Esophagus (tissue), 2 donors: Measurements from ENCODE around the gene SPAG16. TPM values are rescaled to one million over a fixed set of nuclear protein-coding genes. Genes with fewer than 3 reads are reported as not detected.
"Not testable (repeated sequence)": the region's sequence is repeated elsewhere in the genome, so short reads cannot be mapped to it uniquely, and the experiment has no call there.

Experiments used
- H3K27ac ChIP-seq, 2 donors: one replicate each; pipeline ENCODE4 v1.5.1; 2013; ENCODE audit warnings: low read depth in 2 of 2, mild to moderate bottlenecking in 2 of 2, inconsistent platforms in 1 of 2, low read length in 1 of 2, moderate library complexity in 1 of 2
- H3K27me3 ChIP-seq, 2 donors: one replicate each; pipeline ENCODE4 v1.6.1; 2013; ENCODE audit warnings: low read length in 2 of 2, control low read depth in 1 of 2, mild to moderate bottlenecking in 1 of 2; ENCODE audit not compliant: insufficient read depth in 2 of 2, control insufficient read depth in 1 of 2
- H3K36me3 ChIP-seq, 2 donors: one replicate each; pipeline ENCODE4 v1.6.1; 2013; ENCODE audit warnings: low read length in 1 of 2; ENCODE audit not compliant: control insufficient read depth in 2 of 2, insufficient read depth in 2 of 2
- H3K4me1 ChIP-seq, 2 donors: one replicate each; pipeline ENCODE4 v1.6.1; 2013; ENCODE audit warnings: low read length in 1 of 2; ENCODE audit not compliant: control insufficient read depth in 2 of 2, insufficient read depth in 2 of 2
- H3K4me3 ChIP-seq, 2 donors: one replicate each; pipeline ENCODE4 v1.5.1; 2013; ENCODE audit warnings: low read length in 2 of 2, mild to moderate bottlenecking in 2 of 2, low read depth in 1 of 2, moderate library complexity in 1 of 2
- H3K9me3 ChIP-seq, 2 donors: one replicate each; pipeline ENCODE4 v1.6.1; 2013; ENCODE audit warnings: mild to moderate bottlenecking in 2 of 2, low read depth in 1 of 2, low read length in 1 of 2, moderate library complexity in 1 of 2; ENCODE audit not compliant: control insufficient read depth in 2 of 2, insufficient read depth in 1 of 2
- WGBS, 2 donors: extraction: QIAGEN DNeasy Blood & Tissue Kit; methylation state at CpG; one replicate each; pipeline ENCODE4 v1.1.7; 2013; 5-methylcytosine and 5-hydroxymethylcytosine counted together
- polyA plus RNA-seq, 2 donors: library from polyadenylated mRNA; stranded (reverse); fragments of 200-250 nt; gene quantifications; one replicate each; pipeline ENCODE4 v1.2.3, GENCODE V29; 2013
- donor health status: healthy with polysubstance abuse.
- donor health status: Bipolar disorder and iron deficiency.

SPAG16 gene
- polyA plus RNA-seq, 2 donors: 20.4 to 21.2 TPM

- H3K27ac ChIP-seq: no peak overlapping the region
- no peaks in the 10 kb centered on the region for H3K27me3 ChIP-seq
- no peaks in the 10 kb centered on the region for H3K36me3 ChIP-seq
- H3K4me3 ChIP-seq: no peak overlapping the region
- H3K9me3 ChIP-seq: no peaks in the 10 kb centered on the region
- 59 to 70% methylated on average over 2 of the region's 2 CpGs for WGBS, 2 donors
- H3K4me1 ChIP-seq: no peaks in the 10 kb centered on the region
Measured at GRCh38 chr2:214050731-214051130, 766.5 kb downstream of the SPAG16 start.

- no peak overlapping the region for H3K4me3 ChIP-seq
- H3K36me3 ChIP-seq: no peaks in the 10 kb centered on the region
- WGBS, 2 donors: 68 to 70% methylated on average over 1 of the region's 1 CpG
- H3K4me1 ChIP-seq: no peaks in the 10 kb centered on the region
- H3K27me3 ChIP-seq: no peaks in the 10 kb centered on the region
- no peaks in the 10 kb centered on the region for H3K9me3 ChIP-seq
- H3K27ac ChIP-seq: no peak overlapping the region
Measured at GRCh38 chr2:214051585-214051984, 767.3 kb downstream of the SPAG16 start.

- H3K27me3 ChIP-seq: no peaks in the 10 kb centered on the region
- no peaks in the 10 kb centered on the region for H3K4me1 ChIP-seq
- no peak overlapping the region for H3K27ac ChIP-seq
- no peaks in the 10 kb centered on the region for H3K9me3 ChIP-seq
- 39 to 57% methylated on average over 5 of the region's 5 CpGs for WGBS, 2 donors
- H3K4me3 ChIP-seq: no peak overlapping the region
- no peaks in the 10 kb centered on the region for H3K36me3 ChIP-seq
Measured at GRCh38 chr2:214052235-214052634, 768.0 kb downstream of the SPAG16 start.

- no peak overlapping the region for H3K27ac ChIP-seq
- H3K9me3 ChIP-seq: no peaks in the 10 kb centered on the region
- H3K4me3 ChIP-seq: no peak overlapping the region
- H3K36me3 ChIP-seq: no peaks in the 10 kb centered on the region
- WGBS, 2 donors: 74% methylated on average over 2 of the region's 2 CpGs
- no peaks in the 10 kb centered on the region for H3K4me1 ChIP-seq
- H3K27me3 ChIP-seq: no peaks in the 10 kb centered on the region
Measured at GRCh38 chr2:214057986-214058385, 773.7 kb downstream of the SPAG16 start.

- H3K4me3 ChIP-seq, H3K36me3 ChIP-seq, H3K27me3 ChIP-seq, H3K27ac ChIP-seq, H3K4me1 ChIP-seq, H3K9me3 ChIP-seq: not testable (repeated sequence)
- WGBS, 2 donors: 83 to 93% methylated on average over 4 to 5 of the region's 5 CpGs
Measured at GRCh38 chr2:214062279-214062678, 778.0 kb downstream of the SPAG16 start.

GRCh38 chr2:214064471-214064870 is 780.2 kb downstream of the SPAG16 start:
- H3K27ac ChIP-seq: no peak overlapping the region
- peaks cover 0 to 3% of the 10 kb centered on the region in 2 donors for H3K9me3 ChIP-seq
- no peaks in the 10 kb centered on the region for H3K4me1 ChIP-seq
- H3K27me3 ChIP-seq: no peaks in the 10 kb centered on the region
- 70 to 72% methylated on average over 2 of the region's 2 CpGs for WGBS, 2 donors
- H3K4me3 ChIP-seq: no peak overlapping the region
- H3K36me3 ChIP-seq: no peaks in the 10 kb centered on the region

- no peaks in the 10 kb centered on the region for H3K4me1 ChIP-seq
- no peaks in the 10 kb centered on the region for H3K36me3 ChIP-seq
- H3K27ac ChIP-seq: no peak overlapping the region
- peaks cover 0 to 3% of the 10 kb centered on the region in 2 donors for H3K9me3 ChIP-seq
- no peak overlapping the region for H3K4me3 ChIP-seq
- WGBS, 2 donors: 52 to 73% methylated on average over 2 of the region's 2 CpGs
- H3K27me3 ChIP-seq: no peaks in the 10 kb centered on the region
Measured at GRCh38 chr2:214066862-214067261, 782.6 kb downstream of the SPAG16 start.

- Histone ChIP-seq H3K4me1 (no peaks in the 10 kb centered on the region), H3K36me3 (no peaks in the 10 kb centered on the region), H3K27me3 (no peaks in the 10 kb centered on the region), H3K27ac (no peak overlapping the region), H3K9me3 (no peaks in the 10 kb centered on the region), H3K4me3 (no peak overlapping the region)
- 20 to 29% methylated on average over 2 of the region's 2 CpGs for WGBS, 2 donors
Measured at GRCh38 chr2:214069254-214069653, 785.0 kb downstream of the SPAG16 start.

- H3K36me3 ChIP-seq: no peaks in the 10 kb centered on the region
- no peaks in the 10 kb centered on the region for H3K9me3 ChIP-seq
- no peaks in the 10 kb centered on the region for H3K27me3 ChIP-seq
- 82 to 88% methylated on average over 6 of the region's 6 CpGs for WGBS, 2 donors
- no peaks in the 10 kb centered on the region for H3K4me1 ChIP-seq
- H3K27ac ChIP-seq: no peak overlapping the region
- H3K4me3 ChIP-seq: no peak overlapping the region
Measured at GRCh38 chr2:214075456-214075855, 791.2 kb downstream of the SPAG16 start.

GRCh38 chr2:214076527-214076926 is 792.3 kb downstream of the SPAG16 start:
- 60 to 70% methylated on average over 1 of the region's 1 CpG for WGBS, 2 donors
- Histone ChIP-seq H3K27me3 (no peaks in the 10 kb centered on the region), H3K9me3 (no peaks in the 10 kb centered on the region), H3K4me3 (no peak overlapping the region), H3K4me1 (no peaks in the 10 kb centered on the region), H3K27ac (no peak overlapping the region), H3K36me3 (no peaks in the 10 kb centered on the region)
